Heart left ventricle (tissue), 13 donors: ENCODE results near the gene GPR4.

Experiments
- CTCF ChIP-seq, 12 donors: fragments of 200-600 bp; sonication (generic) in 4 of 12; IDR thresholded peaks; one replicate each; pipeline versions ENCODE4 v1.5.0 to v1.8.0; 2018 to 2022; ENCODE audit warnings: antibody characterized with exemption in 12 of 12, mild to moderate bottlenecking in 5 of 12
- POLR2A ChIP-seq, 2 donors: fragments of 450-650 bp; IDR thresholded peaks; one replicate each; pipeline ENCODE4 v1.6.1; 2017; ENCODE audit warnings: antibody characterized with exemption in 2 of 2, mild to moderate bottlenecking in 2 of 2, moderate library complexity in 2 of 2
- donor health status: ischemic (EF 13 %, LVEDD 7.1; RV severe dilation, severe dysfunction).
- donor health status: DM: no; HTN: yes; CAD: no.
- donor health status: DM: no; HTN: no; CAD: no.
- donor health status: ischemic (EF 25% LVEDD 6.9; RV normal size, moderate dysfunction).
- donor health status: ischemic (EF 25% LVEDD 5.7; RV mildly dilated, moderate dysfunction).
- donor health status: ischemic (EF 35%, LVEDD 5.7; RV mildly dilated, moderate dysfunction).
- donor health status: nonischemic (EF 11% LVEDD 7.7; RV severe dilation, severe dysfunction).
- donor health status: DM: yes; HTN: yes; CAD: no.
- donor health status: PGD.
- donor health status: ischemic (EF 29% LVEDD 5.4; RV normal size, mild dysfunction).
- donor health status: nonischemic (EF 23%, LVEDD 6.1; RV moderate dilation, normal function).

GRCh38 chr19:45615795-45616703 lies 14.0 kb upstream of the GPR4 start:
- TF ChIP-seq CTCF (IDR thresholded peaks at IDR 0.05) (no peak), POLR2A (IDR thresholded peaks at IDR 0.05) (no peak)
